Measurements from ENCODE around the gene CLEC19A.

DNA sequence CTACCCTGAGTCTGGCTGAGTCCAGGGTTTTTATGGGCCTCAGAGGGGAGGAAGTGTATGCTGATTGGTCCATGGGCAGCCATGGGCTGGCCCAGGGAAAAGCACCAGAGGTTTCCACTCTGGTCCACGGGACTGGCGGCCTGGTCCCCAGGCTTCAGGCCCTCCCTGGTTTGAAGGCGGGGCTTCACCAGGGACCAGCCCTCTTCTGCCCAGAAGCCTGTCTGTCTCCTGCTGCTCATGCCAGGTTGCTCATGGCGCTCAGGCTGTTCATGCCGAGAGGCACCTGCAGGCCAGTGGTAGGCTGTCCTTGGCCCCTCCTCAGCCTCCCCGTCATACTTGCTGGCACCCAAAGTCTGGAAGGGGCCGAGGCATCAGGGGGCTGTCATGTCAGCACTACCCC, 45.0 kb upstream of the CLEC19A start:
- TF ChIP-seq POLR2A (IDR thresholded peaks at IDR 0.05) = no peak
- TF ChIP-seq, protein P1, sequence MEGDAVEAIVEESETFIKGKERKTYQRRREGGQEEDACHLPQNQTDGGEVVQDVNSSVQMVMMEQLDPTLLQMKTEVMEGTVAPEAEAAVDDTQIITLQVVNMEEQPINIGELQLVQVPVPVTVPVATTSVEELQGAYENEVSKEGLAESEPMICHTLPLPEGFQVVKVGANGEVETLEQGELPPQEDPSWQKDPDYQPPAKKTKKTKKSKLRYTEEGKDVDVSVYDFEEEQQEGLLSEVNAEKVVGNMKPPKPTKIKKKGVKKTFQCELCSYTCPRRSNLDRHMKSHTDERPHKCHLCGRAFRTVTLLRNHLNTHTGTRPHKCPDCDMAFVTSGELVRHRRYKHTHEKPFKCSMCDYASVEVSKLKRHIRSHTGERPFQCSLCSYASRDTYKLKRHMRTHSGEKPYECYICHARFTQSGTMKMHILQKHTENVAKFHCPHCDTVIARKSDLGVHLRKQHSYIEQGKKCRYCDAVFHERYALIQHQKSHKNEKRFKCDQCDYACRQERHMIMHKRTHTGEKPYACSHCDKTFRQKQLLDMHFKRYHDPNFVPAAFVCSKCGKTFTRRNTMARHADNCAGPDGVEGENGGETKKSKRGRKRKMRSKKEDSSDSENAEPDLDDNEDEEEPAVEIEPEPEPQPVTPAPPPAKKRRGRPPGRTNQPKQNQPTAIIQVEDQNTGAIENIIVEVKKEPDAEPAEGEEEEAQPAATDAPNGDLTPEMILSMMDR (IDR thresholded peaks at IDR 0.05 in 4 of 5, conservative IDR thresholded peaks at IDR 0.05 in 1 of 5) = no peak
